Measurements from ENCODE around the gene PFDN1. TPM values are rescaled to one million over a fixed set of nuclear protein-coding genes. Genes with fewer than 3 reads are reported as not detected.

The PFDN1 gene
- total RNA-seq, 2 experiments from 2014 or later, result 49.1 to 50.6 TPM

- TF ChIP-seq, protein P1, sequence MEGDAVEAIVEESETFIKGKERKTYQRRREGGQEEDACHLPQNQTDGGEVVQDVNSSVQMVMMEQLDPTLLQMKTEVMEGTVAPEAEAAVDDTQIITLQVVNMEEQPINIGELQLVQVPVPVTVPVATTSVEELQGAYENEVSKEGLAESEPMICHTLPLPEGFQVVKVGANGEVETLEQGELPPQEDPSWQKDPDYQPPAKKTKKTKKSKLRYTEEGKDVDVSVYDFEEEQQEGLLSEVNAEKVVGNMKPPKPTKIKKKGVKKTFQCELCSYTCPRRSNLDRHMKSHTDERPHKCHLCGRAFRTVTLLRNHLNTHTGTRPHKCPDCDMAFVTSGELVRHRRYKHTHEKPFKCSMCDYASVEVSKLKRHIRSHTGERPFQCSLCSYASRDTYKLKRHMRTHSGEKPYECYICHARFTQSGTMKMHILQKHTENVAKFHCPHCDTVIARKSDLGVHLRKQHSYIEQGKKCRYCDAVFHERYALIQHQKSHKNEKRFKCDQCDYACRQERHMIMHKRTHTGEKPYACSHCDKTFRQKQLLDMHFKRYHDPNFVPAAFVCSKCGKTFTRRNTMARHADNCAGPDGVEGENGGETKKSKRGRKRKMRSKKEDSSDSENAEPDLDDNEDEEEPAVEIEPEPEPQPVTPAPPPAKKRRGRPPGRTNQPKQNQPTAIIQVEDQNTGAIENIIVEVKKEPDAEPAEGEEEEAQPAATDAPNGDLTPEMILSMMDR (IDR thresholded peaks at IDR 0.05), result no peak
- ChIA-PET POLR2A (no interaction called here), CTCF (no interaction called here)
- no peak for DNase-seq
- no peaks in the 10 kb centered on the region for H3K36me3 Mint-ChIP-seq (ENCODE audit: low read depth)
- intact Hi-C loops (cut with micrococcal nuclease), result no loop called here
- no peak for ATAC-seq
- no peaks in the 10 kb centered on the region for H3K9me3 Mint-ChIP-seq
- no peaks in the 10 kb centered on the region for H3K27me3 Mint-ChIP-seq
- no peak overlapping the region for H3K4me3 Mint-ChIP-seq
- H3K27ac Mint-ChIP-seq, result no peak overlapping the region
- H3K4me1 Mint-ChIP-seq (ENCODE audit: low read depth), result peaks cover 19% of the 10 kb centered on the region
These were observed 77.5 kb downstream of the PFDN1 start for GRCh38 chr5:140225396-140225795.

DNA sequence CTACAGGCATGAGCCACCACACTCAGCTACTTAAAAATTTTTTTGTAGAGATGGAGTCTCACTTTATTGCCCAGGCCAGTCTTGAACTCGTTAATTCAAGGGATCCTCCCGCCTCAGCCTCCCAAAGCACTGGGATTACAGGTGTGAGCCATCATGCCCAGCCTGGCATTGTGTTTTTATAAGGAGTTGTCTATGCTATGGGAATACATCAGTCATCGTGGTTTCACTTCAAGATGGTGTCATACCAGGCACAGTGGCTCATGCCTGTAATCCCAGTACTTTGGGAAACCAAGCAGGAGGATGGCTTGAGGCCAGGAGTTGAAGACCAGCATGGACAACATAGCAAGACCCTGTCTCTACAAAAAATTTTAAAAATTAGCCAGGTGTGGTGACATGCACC is 78.2 kb downstream of the PFDN1 start:
- ATAC-seq, result no peak
- Mint-ChIP-seq H3K27ac (no peak overlapping the region), H3K36me3 (ENCODE audit: low read depth) (no peaks in the 10 kb centered on the region), H3K4me1 (ENCODE audit: low read depth) (peaks cover 26% of the 10 kb centered on the region), H3K9me3 (no peaks in the 10 kb centered on the region), H3K4me3 (no peak overlapping the region), H3K27me3 (no peaks in the 10 kb centered on the region)
- DNase-seq, result no peak
- TF ChIP-seq, protein P1 (IDR thresholded peaks at IDR 0.05), result no peak
- ChIA-PET POLR2A (interaction anchor here (0.7 kb wide), 1 partner anchor 116 kb away, joined by 3 read pairs; no protein-coding TSS in a partner anchor), CTCF (no interaction called here)
- intact Hi-C loops (cut with micrococcal nuclease), result no loop called here

DNA sequence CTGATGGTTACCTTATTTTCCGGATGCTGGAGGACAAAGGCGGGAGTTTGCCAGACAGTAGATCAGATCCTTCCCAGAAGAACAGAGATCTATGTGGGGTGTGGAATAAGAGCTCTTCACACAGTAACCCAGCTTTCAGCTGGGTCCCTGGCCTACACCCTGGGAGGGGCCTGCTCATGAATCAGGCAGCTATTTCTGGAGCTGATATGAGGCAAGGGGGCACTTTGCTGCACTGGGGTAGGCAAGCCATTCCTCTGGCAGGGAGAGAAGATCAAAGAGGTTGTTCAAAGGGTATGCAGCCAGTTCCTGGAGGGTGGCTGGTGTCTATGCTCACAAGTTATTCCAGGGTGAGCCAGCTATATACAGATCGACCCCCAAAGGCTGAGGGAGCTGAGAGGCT is 79.3 kb downstream of the PFDN1 start:
- intact Hi-C loops (cut with micrococcal nuclease), result no loop called here
- POLR2A ChIA-PET, result no interaction called here
- Mint-ChIP-seq H3K27ac (no peak overlapping the region), H3K27me3 (no peaks in the 10 kb centered on the region), H3K4me1 (ENCODE audit: low read depth) (peaks cover 28% of the 10 kb centered on the region), H3K36me3 (ENCODE audit: low read depth) (no peaks in the 10 kb centered on the region), H3K4me3 (no peak overlapping the region), H3K9me3 (no peaks in the 10 kb centered on the region)
- TF ChIP-seq, protein P1 (IDR thresholded peaks at IDR 0.05), result no peak
- CTCF ChIA-PET, result interaction anchor here (0.9 to 1.0 kb wide), 2 partner anchors 16 to 79 kb away, joined by 3 to 5 read pairs; no protein-coding TSS in a partner anchor
- ATAC-seq, result no peak
- no peak for DNase-seq

- no peak for DNase-seq
- no peak overlapping the region for H3K4me3 Mint-ChIP-seq
- H3K27me3 Mint-ChIP-seq, result no peaks in the 10 kb centered on the region
- no peak overlapping the region for H3K27ac Mint-ChIP-seq
- TF ChIP-seq, protein P1 (IDR thresholded peaks at IDR 0.05), result no peak
- ChIA-PET POLR2A (no interaction called here), CTCF (interaction anchor here (1.2 to 1.3 kb wide), 2 partner anchors 79 to 130 kb away, joined by 3 read pairs; no protein-coding TSS in a partner anchor)
- no peaks in the 10 kb centered on the region for H3K36me3 Mint-ChIP-seq (ENCODE audit: low read depth)
- ATAC-seq, result no peak
- intact Hi-C loops (cut with micrococcal nuclease), result no loop called here
- H3K9me3 Mint-ChIP-seq, result no peaks in the 10 kb centered on the region
- H3K4me1 Mint-ChIP-seq (ENCODE audit: low read depth), result peaks cover 28% of the 10 kb centered on the region
These were observed 80.5 kb downstream of the PFDN1 start for GRCh38 chr5:140222416-140222815.

DNA sequence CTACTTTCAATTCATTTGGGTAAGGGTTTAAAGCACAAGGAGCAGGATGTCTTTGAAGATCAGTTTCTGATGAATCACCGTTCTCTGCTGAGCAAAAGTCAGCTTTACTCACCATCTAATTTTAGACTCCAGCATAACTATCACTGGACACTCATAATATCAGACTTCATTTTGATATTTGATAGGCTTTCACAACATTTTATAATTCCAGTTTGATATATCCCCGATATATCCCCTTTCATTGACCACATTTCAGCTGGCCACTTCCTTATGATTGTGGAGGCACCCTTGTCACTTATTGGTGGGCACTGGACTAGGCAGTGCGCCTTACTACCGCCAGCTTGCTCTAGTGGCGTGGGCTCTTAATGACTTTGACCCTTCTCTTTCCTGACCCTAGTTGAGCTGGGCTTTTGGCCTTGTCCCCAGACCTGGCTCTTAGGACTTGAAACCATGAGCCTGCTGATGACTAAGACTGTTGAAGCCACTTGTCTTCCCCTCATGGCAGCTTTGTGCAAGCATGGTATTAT is 81.1 kb downstream of the PFDN1 start:
- no peak overlapping the region for H3K4me3 Mint-ChIP-seq
- POLR2A ChIA-PET, result no interaction called here
- H3K9me3 Mint-ChIP-seq, result no peaks in the 10 kb centered on the region
- CTCF ChIA-PET, result interaction anchor here (0.8 to 1.3 kb wide), 4 partner anchors 15 to 131 kb away, joined by 3 read pairs; no protein-coding TSS in a partner anchor
- no peaks in the 10 kb centered on the region for H3K27me3 Mint-ChIP-seq
- peaks cover 28% of the 10 kb centered on the region for H3K4me1 Mint-ChIP-seq (ENCODE audit: low read depth)
- TF ChIP-seq, protein P1 (IDR thresholded peaks at IDR 0.05), result no peak
- H3K36me3 Mint-ChIP-seq (ENCODE audit: low read depth), result no peaks in the 10 kb centered on the region
- intact Hi-C loops (cut with micrococcal nuclease), result no loop called here
- DNase-seq, result no peak
- peak; percentile 81 for ATAC-seq
- H3K27ac Mint-ChIP-seq, result no peak overlapping the region

All from activated CD8-positive, alpha-beta T cell treated with anti-CD3 and anti-CD28 coated beads for 36 hours (primary cell).